ENCODE results near the gene ATG9A. TPM values are rescaled to one million over a fixed set of nuclear protein-coding genes. Genes with fewer than 3 reads are reported as not detected.

ATG9A gene
- total and polyA plus RNA-seq, 2 of the 8 experiments (the other 6 are each of a cell fraction or from before 2014, with no cell fraction given): 43.6 to 66.8 TPM

GRCh38 chr2:219252900-219253752 lies 23.7 kb upstream of the ATG9A start, which contains the start of gene TUBA4B (continued):
- TF ChIP-seq CHD7 (IDR thresholded peaks at IDR 0.05; ENCODE audit: insufficient replicate concordance, low read length): no peak
- TF ChIP-seq CEBPB (IDR thresholded peaks at IDR 0.05; ENCODE audit: low read depth, low read length): no peak
- TF ChIP-seq TBP (IDR thresholded peaks at IDR 0.05; ENCODE audit: low read depth, low read length): peak; percentile 55; the same call in 1 of the 2 replicates
- TF ChIP-seq ASH2L (IDR thresholded peaks at IDR 0.05; ENCODE audit: low read length): peak; percentile 67
- TF ChIP-seq RFX5 (IDR thresholded peaks at IDR 0.05; ENCODE audit: borderline replicate concordance, low read depth, low read length): no peak
- peak; percentile 7; the same call in 1 of the 2 replicates for TF ChIP-seq PHF8 (conservative IDR thresholded peaks at IDR 0.05; ENCODE audit: low read depth, low read length)
- TF ChIP-seq JUND (IDR thresholded peaks at IDR 0.05; ENCODE audit: low read length): no peak
- peak; percentile 36; the same call in 1 of the 2 replicates for TF ChIP-seq MAFK (IDR thresholded peaks at IDR 0.05; ENCODE audit: low read depth, low read length)
- no peak for TF ChIP-seq BRCA1 (IDR thresholded peaks at IDR 0.05; ENCODE audit: low read depth, low read length)
- TF ChIP-seq SP1 (IDR thresholded peaks at IDR 0.05; ENCODE audit: low read depth, low read length): 0 out of 2 replicates have a peak, but pooled peaks have one; percentile 9
- no peak for TF ChIP-seq KDM5A (IDR thresholded peaks at IDR 0.05; ENCODE audit: low read length)
